Thyroid gland (tissue), 4 donors: ENCODE data around the gene GCNT4.

Experiments used
- POLR2A ChIP-seq, 2 donors: fragments of 450-650 bp; IDR thresholded peaks; one replicate each; pipeline ENCODE4 v1.6.1; 2017; ENCODE audit warnings: antibody characterized with exemption in 2 of 2, mild to moderate bottlenecking in 2 of 2, moderate library complexity in 1 of 2
- TF ChIP-seq, protein P1 (sequence below), 6 experiments: fragments of 200-600 bp in 3 of 6; fragments of 450-650 bp in 3 of 6; sonication (generic) in 3 of 6; IDR thresholded peaks; one replicate each; pipeline ENCODE4 v1.5.1; 2016 to 2019; ENCODE audit warnings: antibody characterized with exemption in 6 of 6, mild to moderate bottlenecking in 2 of 6, inconsistent platforms in 1 of 6, moderate library complexity in 1 of 6

DNA sequence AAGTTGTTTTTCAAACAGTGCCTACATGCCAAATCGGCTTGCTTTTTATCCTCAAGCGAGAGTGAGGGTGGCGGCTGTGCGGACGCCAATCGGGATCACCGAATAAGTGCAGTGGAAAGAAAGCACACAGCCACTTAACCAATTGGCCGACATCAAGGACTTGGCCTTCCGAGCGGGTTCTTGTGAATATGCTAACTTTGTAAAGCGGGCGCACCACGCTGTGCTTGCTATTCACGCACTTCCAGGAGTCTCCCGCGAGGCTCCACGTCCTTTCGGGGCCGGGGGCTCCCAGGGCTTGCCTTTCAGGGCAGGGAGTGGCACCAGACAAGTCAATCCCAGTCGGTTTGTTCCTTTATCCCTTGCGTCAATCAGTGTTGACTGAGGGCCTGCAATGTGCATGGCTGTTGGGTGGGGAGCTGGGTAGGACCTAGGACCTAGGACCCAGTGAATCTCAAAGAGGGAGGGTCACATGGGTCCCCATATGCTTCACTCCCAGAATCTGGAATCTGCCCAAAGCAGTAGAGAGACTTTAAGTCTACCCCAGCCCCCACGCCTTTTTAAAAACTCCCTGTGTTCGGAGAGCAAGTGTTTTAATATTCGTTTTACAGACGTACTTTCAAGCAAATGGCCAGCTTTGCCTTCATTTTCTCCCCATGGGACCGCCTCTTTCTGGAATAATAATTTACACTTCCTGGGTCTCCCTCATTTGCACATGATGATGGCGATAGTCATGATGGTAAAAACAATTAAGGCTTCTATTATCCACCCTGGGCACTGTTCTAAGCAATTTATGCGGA lies 2.0 kb upstream of the GCNT4 start:
- TF ChIP-seq, protein P1, sequence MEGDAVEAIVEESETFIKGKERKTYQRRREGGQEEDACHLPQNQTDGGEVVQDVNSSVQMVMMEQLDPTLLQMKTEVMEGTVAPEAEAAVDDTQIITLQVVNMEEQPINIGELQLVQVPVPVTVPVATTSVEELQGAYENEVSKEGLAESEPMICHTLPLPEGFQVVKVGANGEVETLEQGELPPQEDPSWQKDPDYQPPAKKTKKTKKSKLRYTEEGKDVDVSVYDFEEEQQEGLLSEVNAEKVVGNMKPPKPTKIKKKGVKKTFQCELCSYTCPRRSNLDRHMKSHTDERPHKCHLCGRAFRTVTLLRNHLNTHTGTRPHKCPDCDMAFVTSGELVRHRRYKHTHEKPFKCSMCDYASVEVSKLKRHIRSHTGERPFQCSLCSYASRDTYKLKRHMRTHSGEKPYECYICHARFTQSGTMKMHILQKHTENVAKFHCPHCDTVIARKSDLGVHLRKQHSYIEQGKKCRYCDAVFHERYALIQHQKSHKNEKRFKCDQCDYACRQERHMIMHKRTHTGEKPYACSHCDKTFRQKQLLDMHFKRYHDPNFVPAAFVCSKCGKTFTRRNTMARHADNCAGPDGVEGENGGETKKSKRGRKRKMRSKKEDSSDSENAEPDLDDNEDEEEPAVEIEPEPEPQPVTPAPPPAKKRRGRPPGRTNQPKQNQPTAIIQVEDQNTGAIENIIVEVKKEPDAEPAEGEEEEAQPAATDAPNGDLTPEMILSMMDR (IDR thresholded peaks at IDR 0.05) = no peak
- no peak for TF ChIP-seq POLR2A (IDR thresholded peaks at IDR 0.05)
